ENCODE results near the gene SCAI.

GRCh38 chr9:124954255-124954654, 189.1 kb downstream of the SCAI start:
- TF ChIP-seq SNAI2 (CRISPR knock-in tag; IDR thresholded peaks at IDR 0.05) = no peak
- no peak for TF ChIP-seq ZNF565 (CRISPR knock-in tag; conservative IDR thresholded peaks at IDR 0.05; ENCODE audit: low read depth)
- TF ChIP-seq PATZ1 (CRISPR knock-in tag; IDR thresholded peaks at IDR 0.05; ENCODE audit: borderline replicate concordance) = no peak
- no peak for TF ChIP-seq ZFP3 (CRISPR knock-in tag; IDR thresholded peaks at IDR 0.05)
- no peak for TF ChIP-seq TSHZ2 (CRISPR knock-in tag; IDR thresholded peaks at IDR 0.05)
- no peak for TF ChIP-seq ZNF8 (CRISPR knock-in tag; IDR thresholded peaks at IDR 0.05)
- TF ChIP-seq GLIS3 (CRISPR knock-in tag; IDR thresholded peaks at IDR 0.05) = no peak

Measured in SK-N-SH treated with all-trans-retinoic acid at 6 μM for 48 hours (cell line).